GM21529 (cell line): ENCODE data around the gene CD300LB.
A peak's percentile ranks its signal among the peaks of the same experiment; 100 is the strongest.

ENCODE experiments used
- ATAC-seq: cut with Tn5 transposase; IDR thresholded peaks from one replicate; pipeline ENCODE4 v1.9.1; 2021; ENCODE audit not compliant: unreplicated experiment

Gene CD300LB

GRCh38 chr17:74550602-74551001 lies 19.3 kb upstream of the CD300LB start:
- no peak for ATAC-seq

GRCh38 chr17:74549343-74549742 lies 18.1 kb upstream of the CD300LB start:
- no peak for ATAC-seq

GRCh38 chr17:74547736-74548135 lies 16.5 kb upstream of the CD300LB start:
- no peak for ATAC-seq

GRCh38 chr17:74547264-74547663 lies 16.0 kb upstream of the CD300LB start:
- ATAC-seq: no peak

GRCh38 chr17:74546586-74546985 lies 15.3 kb upstream of the CD300LB start:
- ATAC-seq: no peak

GRCh38 chr17:74545843-74546230 lies 14.6 kb upstream of the CD300LB start, which contains the start of gene CD300C:
Gene CD300C, minus strand, starts transcription at chr17:74546115. Its CDS starts 333 bp downstream, at chr17:74545782.
- no peak for ATAC-seq

GRCh38 chr17:74544991-74545842 lies 13.9 kb upstream of the CD300LB start:
- no peak for ATAC-seq

- no peak for ATAC-seq
These were observed 12.9 kb upstream of the CD300LB start for GRCh38 chr17:74543891-74544760.

GRCh38 chr17:74543406-74543805 lies 12.1 kb upstream of the CD300LB start:
- ATAC-seq: no peak

- no peak for ATAC-seq
These were observed 11.6 kb upstream of the CD300LB start for GRCh38 chr17:74542727-74543383.

- no peak for ATAC-seq
These were observed 10.9 kb upstream of the CD300LB start for GRCh38 chr17:74542166-74542565.

- no peak for ATAC-seq
These were observed 10.2 kb upstream of the CD300LB start for GRCh38 chr17:74541176-74542111.

GRCh38 chr17:74539281-74539820 lies 8.1 kb upstream of the CD300LB start:
- no peak for ATAC-seq

GRCh38 chr17:74536890-74537289 lies 5.6 kb upstream of the CD300LB start:
- ATAC-seq: no peak

GRCh38 chr17:74532115-74532514 lies 840 bp upstream of the CD300LB start:
- ATAC-seq: no peak

GRCh38 chr17:74530831-74531150 lies 484 bp downstream of the CD300LB start:
- ATAC-seq: no peak

- no peak for ATAC-seq
These were observed 2.0 kb downstream of the CD300LB start for GRCh38 chr17:74529243-74529642.

GRCh38 chr17:74528491-74529199 lies 2.6 kb downstream of the CD300LB start:
- peak; percentile 87 for ATAC-seq

GRCh38 chr17:74527756-74528155 lies 3.5 kb downstream of the CD300LB start:
- no peak for ATAC-seq
